Transverse colon (tissue), 4 donors: Measurements from ENCODE around the gene CXCL17.

Experiments used
- EP300 ChIP-seq: sonication (generic); formaldehyde crosslinking; IDR thresholded peaks from one replicate; pipeline ENCODE4 v1.6.1; 2017; ENCODE audit warnings: antibody characterized with exemption, low read depth
- POLR2A ChIP-seq: fragments of 450-650 bp; IDR thresholded peaks from one replicate; pipeline ENCODE4 v1.6.1; 2016; ENCODE audit warnings: antibody characterized with exemption, mild to moderate bottlenecking, moderate library complexity
- POLR2AphosphoS5 ChIP-seq, 3 donors: sonication (generic); formaldehyde crosslinking; IDR thresholded peaks; one replicate each; pipeline ENCODE4 v1.6.1; 2016; ENCODE audit warnings: antibody characterized with exemption in 3 of 3
- TF ChIP-seq, protein P1 (sequence below), 5 experiments: fragments of 200-600 bp in 3 of 5; fragments of 450-650 bp in 2 of 5; sonication (generic) in 3 of 5; IDR thresholded peaks; 1 replicate in 2 of 5; 2 replicates in 3 of 5; pipeline ENCODE4 v1.5.1; 2016 to 2017; ENCODE audit warnings: antibody characterized with exemption in 5 of 5, inconsistent platforms in 3 of 5, mild to moderate bottlenecking in 2 of 5, moderate library complexity in 1 of 5

DNA sequence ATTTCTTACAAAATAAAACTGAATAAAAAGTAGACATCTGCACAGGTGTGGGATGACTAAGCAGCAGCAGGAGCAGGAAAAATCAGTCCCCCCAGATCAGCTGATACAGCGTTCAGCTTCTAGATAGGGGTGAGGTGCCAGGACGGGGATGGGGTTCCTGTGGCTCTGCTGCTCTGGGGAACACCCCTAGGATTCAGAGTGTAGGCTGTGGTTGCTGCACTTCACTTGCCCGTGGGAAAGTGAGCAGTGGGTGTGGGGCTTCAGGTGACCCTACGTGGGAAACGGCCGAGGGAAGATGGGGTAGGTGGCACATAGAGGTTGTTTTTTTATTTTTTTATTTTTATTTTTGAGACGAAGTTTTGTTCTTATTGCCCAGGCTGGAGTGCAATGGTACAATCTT, 3.2 kb upstream of the CXCL17 start:
- TF ChIP-seq, protein P1, sequence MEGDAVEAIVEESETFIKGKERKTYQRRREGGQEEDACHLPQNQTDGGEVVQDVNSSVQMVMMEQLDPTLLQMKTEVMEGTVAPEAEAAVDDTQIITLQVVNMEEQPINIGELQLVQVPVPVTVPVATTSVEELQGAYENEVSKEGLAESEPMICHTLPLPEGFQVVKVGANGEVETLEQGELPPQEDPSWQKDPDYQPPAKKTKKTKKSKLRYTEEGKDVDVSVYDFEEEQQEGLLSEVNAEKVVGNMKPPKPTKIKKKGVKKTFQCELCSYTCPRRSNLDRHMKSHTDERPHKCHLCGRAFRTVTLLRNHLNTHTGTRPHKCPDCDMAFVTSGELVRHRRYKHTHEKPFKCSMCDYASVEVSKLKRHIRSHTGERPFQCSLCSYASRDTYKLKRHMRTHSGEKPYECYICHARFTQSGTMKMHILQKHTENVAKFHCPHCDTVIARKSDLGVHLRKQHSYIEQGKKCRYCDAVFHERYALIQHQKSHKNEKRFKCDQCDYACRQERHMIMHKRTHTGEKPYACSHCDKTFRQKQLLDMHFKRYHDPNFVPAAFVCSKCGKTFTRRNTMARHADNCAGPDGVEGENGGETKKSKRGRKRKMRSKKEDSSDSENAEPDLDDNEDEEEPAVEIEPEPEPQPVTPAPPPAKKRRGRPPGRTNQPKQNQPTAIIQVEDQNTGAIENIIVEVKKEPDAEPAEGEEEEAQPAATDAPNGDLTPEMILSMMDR (IDR thresholded peaks at IDR 0.05), result no peak
- TF ChIP-seq EP300, result no peak
- no peak for TF ChIP-seq POLR2A
- TF ChIP-seq POLR2AphosphoS5 (IDR thresholded peaks at IDR 0.05), result no peak
